C4-2B (cell line): ENCODE data around the gene SORCS1.
"Not testable (repeated sequence)": the region's sequence is repeated elsewhere in the genome, so short reads cannot be mapped to it uniquely, and the experiment has no call there.

Experiments used
- H3K27ac ChIP-seq: fragments of 450-650 bp; 2 replicates; pipeline ENCODE4 v1.5.1; 2017
- ZFX ChIP-seq: fragments of 450-650 bp; IDR thresholded peaks from 2 replicates; pipeline ENCODE4 v1.6.1; 2017
- TF ChIP-seq, protein P1 (sequence below): fragments of 450-650 bp; conservative IDR thresholded peaks from 2 replicates; pipeline ENCODE4 v1.5.1; 2017; ENCODE audit warnings: mild to moderate bottlenecking

Gene SORCS1

DNA sequence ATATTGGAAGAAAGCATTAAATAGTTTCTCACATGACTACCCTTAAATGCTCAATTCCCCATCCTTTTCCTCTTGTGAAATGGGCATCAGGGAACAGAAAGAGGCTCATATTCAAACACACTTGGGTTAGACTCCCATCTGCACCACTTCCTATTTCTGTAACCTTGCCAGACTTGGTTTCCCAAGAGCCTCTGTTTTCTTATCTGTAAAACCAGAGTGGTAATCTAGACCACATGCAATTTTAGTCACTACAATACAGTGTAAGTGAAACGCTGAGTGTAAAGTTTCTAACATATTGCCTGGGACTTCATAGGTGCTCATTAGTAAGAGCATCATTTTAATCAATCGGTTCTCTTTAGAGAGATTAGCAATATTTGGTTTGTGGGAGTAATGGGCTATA, 136.3 kb downstream of the SORCS1 start:
- H3K27ac ChIP-seq = no peak overlapping the region
- TF ChIP-seq, protein P1, sequence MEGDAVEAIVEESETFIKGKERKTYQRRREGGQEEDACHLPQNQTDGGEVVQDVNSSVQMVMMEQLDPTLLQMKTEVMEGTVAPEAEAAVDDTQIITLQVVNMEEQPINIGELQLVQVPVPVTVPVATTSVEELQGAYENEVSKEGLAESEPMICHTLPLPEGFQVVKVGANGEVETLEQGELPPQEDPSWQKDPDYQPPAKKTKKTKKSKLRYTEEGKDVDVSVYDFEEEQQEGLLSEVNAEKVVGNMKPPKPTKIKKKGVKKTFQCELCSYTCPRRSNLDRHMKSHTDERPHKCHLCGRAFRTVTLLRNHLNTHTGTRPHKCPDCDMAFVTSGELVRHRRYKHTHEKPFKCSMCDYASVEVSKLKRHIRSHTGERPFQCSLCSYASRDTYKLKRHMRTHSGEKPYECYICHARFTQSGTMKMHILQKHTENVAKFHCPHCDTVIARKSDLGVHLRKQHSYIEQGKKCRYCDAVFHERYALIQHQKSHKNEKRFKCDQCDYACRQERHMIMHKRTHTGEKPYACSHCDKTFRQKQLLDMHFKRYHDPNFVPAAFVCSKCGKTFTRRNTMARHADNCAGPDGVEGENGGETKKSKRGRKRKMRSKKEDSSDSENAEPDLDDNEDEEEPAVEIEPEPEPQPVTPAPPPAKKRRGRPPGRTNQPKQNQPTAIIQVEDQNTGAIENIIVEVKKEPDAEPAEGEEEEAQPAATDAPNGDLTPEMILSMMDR = no peak
- no peak for TF ChIP-seq ZFX

DNA sequence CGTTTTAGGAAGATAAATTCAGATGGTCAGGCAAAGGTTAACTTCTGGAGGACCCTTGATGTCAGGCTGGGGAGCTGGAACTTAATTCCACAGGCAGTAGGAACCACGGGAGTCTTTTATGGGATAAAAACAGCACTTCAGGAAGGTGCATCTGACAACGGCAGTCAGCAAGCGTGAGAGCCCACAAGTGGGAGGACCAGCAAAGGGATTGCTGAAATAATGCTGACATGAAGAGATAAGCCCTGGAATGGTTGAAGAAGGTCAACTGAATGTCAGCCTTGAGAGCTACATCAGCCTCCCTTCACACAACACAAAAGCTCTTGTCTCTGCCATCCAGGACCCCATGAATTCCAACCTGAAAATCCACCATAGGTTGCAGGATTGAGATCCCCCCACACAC, 138.8 kb downstream of the SORCS1 start:
- H3K27ac ChIP-seq = no peak overlapping the region
- no peak for TF ChIP-seq ZFX
- TF ChIP-seq, protein P1 = no peak

DNA sequence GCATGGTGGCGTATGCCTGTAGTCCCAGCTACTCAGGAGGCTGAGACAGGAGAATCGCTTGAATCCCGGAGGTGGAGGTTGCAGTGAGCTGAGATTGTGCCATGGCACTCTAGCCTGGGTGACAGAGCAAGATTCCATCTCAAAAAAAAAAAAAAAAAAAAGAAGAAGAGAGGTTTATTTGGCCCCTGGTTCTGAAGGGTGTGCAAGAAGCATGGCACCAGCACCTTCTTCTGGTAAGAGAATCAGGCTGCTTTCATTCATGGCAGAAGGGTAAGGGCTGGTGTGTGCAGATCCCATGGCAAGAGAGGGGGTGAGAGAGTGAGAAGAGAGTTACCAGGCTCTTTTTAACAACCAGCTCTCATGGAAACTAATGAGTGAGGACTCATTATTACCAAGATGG, 140.5 kb downstream of the SORCS1 start:
- H3K27ac ChIP-seq = not testable (repeated sequence)

- H3K27ac ChIP-seq = no peak overlapping the region
- TF ChIP-seq, protein P1 = no peak
- TF ChIP-seq ZFX = no peak
Observed at GRCh38 chr10:107022600-107023354, 141.7 kb downstream of the SORCS1 start.

- TF ChIP-seq, protein P1 = no peak
- no peak for TF ChIP-seq ZFX
- no peak overlapping the region for H3K27ac ChIP-seq
Observed at GRCh38 chr10:107019154-107019553, 145.4 kb downstream of the SORCS1 start.

GRCh38 chr10:107013258-107014006, 151.1 kb downstream of the SORCS1 start:
- TF ChIP-seq ZFX = no peak
- TF ChIP-seq, protein P1 = no peak
- H3K27ac ChIP-seq = no peak overlapping the region

- TF ChIP-seq, protein P1 = no peak
- no peak for TF ChIP-seq ZFX
- H3K27ac ChIP-seq = no peak overlapping the region
Observed at GRCh38 chr10:107011992-107012391, 152.5 kb downstream of the SORCS1 start.
